HG03196 (cell line): ENCODE results near the gene TCF7L2.

Experiments
- ATAC-seq: cut with Tn5 transposase; IDR thresholded peaks from one replicate; pipeline ENCODE4 v1.9.1; 2021; ENCODE audit not compliant: unreplicated experiment

TCF7L2 gene

DNA sequence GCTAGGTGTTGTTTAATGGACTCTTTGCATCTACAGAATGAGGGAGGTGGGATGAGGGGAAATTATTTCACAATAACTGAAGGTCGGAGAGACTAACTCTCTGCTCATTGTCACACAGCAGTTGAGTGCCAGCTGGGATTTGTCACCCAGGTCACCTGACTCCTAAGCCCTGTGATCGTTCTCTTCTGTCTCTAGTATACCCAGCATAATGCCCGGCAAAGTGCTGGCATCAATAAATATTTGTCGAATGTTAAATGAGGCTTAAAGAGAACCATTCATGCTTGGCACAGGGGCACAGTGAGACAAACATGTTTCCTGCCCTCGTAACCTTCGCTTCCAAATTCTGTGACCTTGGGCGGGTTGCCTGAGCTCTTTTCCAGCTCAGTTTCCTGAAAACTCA lies 70.8 kb downstream of the TCF7L2 start:
- no peak for ATAC-seq

DNA sequence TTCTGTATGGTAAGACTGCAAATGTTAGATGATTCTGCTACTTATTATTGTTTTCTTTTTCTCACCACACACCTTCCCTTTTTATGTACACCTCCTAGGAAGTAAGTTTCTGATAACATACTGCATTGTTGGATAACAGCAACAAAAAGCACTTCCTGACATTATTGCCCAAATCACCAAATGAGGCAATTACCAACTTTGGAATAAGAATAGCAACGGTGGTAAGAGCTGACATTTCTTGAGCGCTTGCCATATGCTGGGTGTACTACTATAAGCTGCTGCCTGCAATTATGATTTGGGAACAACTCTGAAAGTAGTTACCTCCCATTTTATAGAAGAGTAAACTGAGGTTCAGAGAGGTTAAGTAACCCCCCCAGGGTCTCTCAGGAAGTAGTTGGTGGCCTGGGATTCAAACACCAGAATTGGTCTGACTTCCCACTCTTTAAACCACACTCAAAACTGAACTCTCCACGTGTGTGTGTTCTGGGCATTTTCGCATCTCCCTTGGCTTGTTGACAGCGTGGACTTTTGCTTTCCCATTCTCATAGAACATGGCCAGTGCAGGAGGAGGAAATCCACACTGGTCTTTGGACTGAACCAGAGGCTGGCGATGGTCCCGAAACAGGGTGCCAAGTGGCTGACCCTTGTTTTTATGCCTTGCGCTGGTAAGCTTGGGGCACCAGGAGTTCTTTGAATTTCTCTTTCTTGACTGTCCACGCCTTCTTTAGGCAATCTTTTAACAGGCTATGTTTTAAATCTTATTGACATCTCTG lies 71.4 kb downstream of the TCF7L2 start:
- ATAC-seq: no peak

DNA sequence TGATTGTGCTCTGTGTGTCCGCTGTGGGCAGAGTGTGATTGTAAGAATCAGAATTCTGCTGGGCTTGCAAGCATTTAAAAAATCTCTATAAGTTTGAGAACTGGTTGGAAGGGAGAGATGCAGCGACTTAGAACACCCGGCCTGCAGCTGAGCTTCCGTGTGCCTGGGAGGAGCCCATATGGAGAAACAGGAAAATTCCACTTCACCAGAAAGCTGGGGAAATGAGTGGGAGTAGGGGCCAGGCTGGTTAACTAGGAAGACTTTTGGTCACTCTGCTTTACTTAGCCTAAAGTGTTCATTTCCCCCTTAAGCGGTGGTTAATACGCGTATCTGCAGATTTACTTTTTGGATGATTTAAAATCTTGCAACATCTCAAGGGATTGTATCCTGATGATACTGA lies 72.2 kb downstream of the TCF7L2 start:
- ATAC-seq: no peak

DNA sequence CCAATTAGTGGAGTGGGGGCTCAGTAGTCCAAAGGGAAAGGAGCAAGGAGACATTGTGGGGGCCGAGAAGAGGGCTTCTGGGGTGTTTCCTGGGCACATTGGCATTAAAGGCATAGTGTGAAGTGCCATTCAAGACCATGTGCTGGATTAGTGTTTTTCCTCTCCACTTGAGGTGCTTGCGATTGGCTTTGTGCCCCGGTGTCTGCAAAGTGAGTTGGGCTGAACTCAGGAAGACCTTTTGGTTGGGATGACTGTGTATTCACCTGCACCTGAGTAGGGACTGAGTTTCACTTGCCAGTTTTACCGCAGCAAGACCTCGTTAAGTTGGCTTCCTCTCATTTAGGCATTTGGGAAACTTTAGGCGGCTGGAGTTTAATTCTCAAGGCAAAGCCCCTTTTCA lies 73.0 kb downstream of the TCF7L2 start:
- ATAC-seq: no peak

DNA sequence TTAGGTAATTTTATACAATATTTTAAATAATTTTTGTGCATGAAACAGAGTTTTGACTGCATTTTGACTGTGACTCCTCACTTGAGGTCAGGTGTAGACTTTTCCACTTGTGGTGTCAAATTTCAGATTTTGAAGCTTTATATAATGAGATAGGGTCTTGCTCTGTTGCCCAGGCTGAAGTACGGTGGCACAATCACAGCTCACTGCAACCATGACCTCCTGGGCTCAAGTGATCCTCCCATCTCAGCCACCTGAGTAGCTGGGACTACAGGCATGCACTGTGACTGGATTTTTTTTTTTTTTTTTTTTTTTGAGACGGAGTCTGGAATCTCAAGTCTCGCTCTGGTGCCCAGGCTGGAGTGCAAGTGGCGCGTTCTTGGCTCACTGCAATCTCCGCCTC lies 74.9 kb downstream of the TCF7L2 start:
- no peak for ATAC-seq

DNA sequence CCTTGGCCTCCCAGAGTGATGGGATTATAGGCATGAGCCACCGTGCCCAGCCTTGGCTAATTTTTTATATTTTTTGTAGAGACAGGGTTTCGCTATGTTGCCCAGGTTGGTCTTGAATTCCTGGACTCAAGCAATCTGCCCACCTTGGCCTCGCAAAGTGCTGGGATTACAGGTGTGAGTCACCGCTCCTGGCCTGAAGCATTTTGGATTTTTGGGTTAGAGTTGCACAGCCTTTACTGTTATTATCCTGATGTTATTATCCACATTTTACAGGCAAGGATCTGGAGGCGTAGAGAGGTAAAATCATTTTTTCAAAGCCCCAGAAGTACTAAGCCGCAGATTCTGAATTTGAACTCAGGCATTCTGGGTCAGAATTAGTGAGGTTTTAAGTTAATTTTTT lies 75.4 kb downstream of the TCF7L2 start:
- no peak for ATAC-seq

DNA sequence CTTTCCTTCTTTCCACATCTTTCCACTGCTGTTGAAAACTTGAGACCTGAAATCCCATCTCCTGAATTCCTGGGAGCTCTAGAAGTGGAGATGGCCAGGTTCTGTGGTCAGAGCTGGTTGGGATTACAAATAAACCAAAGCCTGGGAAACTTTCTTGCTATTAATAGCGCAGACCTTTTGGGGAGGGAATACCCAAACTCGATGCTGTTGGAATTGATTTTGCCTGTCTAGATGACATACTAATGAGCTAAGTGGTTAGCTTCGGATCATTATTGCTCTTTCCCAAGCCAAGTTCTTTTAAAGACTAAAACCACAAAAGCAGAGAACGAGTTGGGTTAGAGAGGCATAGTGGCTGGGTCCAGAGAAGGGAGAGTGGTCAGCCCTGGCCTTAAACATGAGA lies 76.6 kb downstream of the TCF7L2 start:
- ATAC-seq: no peak

DNA sequence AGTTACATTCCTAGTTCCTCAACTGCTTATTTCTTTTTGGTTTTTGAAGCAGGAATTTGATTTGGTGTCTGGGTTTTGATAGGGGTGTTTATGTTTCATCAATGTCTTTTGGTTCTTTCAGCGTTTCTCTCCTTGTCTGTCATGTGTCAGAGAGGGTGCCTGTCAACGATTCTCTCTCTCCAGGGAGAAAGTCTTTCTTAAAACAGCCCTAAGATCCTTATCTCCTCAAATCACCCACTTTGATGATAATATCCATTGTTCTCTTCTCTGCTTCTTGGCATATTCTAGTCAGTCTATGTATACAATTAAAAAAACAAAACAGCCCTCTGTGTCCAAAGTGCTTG lies 77.2 kb downstream of the TCF7L2 start:
- no peak for ATAC-seq

DNA sequence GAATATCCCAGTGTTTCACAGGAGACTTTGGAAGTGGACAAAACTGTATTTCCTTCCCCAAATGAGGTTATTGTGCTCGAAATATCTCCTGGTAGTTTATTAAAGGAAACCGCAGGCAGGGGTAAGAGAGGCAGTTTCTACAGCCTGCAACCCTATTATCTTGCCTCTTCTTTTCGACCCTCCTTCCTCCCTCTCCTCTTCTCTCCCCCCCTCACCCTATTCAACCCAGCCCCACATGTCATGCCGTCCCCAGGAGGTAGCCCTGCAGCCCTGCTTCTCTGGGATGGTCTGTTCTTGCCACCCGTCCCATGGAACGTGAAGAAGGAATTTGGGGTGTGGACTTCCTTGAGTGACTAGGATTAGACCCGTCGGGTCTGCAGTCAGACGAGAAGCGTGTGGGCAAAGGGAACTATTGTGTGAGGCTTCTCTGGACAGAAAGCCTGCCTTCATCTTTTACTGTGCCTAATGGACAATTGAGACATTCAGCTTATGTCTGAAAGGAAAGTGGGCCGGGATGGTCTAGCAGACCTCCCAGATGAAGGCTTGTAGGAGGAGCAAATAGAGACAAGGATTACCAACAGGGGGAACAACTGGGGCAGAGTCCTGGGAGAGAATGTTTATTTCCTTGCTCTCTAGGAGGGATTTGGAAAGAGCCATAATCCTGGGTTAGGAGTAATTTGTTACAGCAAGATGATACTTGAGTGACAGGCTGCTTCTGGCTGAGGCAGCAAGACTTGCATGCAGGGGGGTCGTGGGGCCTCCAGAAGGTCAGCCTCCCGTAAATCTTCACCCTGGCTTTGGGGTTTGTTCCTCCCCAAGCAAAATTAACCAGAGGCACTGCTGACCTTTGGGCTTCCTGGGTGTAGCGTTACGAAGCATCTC lies 77.8 kb downstream of the TCF7L2 start:
- no peak for ATAC-seq

DNA sequence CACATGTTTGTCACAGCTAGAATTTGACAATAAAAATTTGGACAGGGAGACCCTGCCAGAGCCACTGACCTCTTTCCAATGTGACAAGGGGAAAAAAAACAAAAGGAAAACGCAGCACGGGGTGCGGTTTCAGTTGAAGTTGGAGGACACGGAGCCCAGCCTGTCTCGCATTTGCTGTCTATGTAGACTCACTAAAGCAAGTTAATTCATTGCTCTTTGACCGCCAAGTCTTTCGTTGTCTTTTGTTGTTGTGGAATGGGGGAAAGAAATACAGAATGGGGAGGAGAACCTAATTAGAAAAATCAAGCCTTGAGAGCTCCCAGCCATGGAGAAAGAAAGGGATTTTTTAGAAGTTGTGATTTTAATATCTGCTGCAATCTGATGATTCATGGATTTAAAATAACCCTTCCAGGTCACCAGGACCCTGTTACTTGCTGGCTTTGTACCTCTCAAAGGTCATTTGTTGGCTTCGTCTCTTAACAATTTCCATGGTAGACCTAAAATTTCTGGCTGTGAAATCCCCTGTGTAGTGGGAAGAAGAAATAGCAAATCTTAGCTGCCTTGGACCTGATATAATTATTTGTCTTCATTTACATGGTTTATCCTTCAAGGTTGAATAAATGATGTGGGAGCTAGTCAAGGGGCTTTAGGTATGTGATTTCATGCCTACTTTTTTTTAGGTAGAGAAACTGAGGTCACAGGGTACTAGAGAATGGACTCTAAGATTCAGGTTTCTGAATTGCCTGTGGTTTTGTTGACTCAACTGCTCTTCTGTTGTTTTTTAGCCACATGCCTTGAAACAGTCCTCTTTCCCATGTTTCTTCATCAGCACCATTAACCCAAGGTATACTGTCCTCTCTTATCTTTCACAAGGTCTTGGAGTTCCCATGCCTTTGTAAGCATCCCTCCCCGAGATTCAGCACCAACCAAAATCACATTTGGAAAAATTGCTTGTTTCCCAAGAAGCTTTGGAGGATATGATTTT lies 78.7 kb downstream of the TCF7L2 start:
- ATAC-seq: no peak

DNA sequence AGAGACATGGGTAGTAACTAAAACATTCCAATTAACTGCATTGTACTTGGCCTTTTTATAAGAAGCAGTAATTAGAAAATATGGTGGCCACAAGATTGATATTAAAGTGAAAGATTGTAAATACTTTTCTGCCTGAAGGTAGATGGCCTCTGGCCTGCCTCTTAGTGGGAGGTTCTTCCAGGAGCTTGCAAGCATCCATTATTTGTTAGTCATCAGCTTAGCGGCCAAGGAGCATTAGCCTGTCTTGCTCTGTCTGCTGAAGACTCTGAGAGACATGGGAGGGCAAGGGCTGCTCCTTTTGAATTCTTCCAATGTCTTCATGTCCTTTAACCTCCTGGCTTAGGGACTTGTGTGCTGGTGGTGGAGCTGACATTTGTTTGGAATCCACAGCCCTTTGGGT lies 80.4 kb downstream of the TCF7L2 start:
- no peak for ATAC-seq

DNA sequence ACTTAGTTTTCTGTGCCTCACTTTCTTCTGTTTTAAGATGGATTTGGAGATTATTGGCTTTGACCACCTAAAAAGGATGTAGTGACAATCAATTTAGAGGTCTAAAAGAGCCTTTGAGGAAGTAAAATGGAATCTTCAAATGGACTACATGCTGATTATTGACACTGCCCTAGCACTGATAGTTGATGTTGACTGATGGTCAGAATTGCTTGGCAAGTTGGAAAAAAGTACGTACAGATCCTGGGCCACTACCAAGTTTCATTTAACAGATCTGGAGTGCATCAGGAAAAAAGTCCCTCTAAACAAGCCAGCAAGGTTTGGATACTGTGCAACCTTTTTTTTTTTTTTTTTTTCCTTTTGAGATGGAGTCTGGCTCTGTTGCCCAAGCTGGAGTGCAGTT lies 81.1 kb downstream of the TCF7L2 start:
- no peak for ATAC-seq

DNA sequence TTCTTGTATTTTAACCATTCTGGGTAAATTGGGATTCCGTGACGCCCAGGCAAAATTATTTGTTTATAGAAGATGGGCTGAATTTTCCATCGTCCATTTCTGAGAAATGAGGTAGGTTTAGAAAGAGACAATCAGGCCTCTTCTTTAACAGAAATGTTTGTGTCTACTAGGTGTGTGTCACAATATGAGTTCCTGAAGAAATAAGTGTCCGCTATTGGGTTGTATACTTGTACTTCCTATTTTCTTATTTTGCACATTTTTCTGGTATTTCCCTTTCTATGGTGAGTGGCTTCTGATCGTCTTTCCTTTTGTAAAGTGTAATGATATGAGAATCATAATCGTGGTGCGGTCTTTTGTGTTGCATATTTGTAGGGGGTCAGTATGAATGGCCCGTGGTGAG lies 83.9 kb downstream of the TCF7L2 start:
- no peak for ATAC-seq

DNA sequence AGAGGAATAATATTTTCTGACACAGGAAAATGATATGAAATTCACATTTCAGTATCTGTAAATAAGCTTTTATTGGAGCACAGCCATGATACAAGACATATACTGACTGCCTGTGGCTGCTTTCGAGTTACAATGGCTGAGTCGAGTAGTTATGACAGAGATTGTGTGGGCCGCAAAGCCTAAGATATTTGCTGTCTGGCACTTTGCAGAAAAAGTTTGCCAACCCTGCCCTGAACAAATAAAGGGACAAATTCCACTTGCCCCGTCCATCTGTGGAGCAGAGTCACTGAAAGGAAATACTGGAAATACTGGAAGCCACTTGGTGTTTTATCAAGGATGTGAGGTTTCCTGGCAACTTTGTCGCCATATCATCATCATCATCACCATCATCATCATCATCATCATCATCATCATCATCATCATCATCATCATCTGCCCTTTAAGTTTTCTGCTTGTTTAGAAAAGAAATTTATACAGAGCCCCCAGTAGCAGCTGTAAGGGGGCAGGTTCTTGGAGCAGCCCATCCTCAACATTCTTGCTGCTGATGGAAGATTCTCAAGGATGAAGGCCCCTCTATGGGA lies 85.8 kb downstream of the TCF7L2 start:
- ATAC-seq: no peak

DNA sequence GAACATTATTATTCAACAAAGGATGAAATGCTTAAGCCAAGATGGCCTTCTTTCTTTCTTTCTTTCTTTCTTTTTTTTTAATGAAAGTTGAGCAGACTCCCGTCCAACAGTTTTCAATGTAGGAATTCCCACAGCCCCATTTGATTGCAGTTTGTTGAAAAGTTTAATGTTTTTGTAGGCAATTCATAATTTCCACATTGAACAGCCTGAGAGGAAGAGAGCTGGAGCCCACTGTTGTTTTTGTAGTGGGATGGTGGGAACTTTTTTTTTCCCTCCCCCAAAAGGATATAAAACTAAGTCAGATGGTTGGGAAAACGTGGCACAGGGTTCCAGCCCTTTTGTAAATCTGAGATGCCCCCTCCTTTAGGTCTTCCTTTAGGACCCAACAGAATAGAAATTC lies 86.6 kb downstream of the TCF7L2 start:
- ATAC-seq: no peak

DNA sequence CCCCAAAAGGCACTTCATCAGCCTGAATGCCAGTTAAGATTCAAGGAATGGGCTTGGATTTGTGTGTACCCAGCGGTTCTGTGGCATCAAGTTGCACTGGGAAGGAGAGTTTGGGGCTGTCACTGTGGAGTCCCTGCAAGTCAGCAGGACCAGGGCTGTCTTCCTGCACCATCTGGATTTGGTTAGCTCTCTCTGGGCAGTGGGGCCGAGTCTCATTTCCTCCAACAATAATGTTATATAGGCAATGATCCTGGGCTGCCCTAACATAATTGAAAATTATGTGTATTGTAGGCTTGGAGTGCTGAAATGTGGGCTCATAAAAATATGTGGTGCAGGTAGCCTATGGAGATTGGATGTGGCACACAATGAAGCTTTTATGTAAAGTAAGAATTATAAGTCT lies 87.2 kb downstream of the TCF7L2 start:
- ATAC-seq: no peak

DNA sequence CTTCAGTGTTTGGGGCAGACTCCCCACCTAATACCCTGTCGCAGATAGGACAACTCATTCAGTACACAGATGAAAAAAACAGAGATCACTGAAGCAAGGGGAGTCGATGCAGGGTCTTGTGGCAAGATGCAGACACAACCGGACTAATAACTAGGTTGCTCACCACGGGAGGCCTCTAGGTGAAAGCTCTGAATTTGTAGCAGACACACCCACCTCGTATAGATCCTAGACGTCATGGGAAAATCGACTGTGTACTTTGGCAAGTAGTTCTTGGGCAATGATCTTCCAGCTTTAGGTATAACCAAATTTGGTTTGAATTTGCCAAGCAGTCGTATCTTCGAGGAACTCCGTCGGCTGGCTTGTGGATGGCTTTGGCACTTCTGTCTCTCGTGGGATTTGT lies 88.1 kb downstream of the TCF7L2 start:
- ATAC-seq: no peak

DNA sequence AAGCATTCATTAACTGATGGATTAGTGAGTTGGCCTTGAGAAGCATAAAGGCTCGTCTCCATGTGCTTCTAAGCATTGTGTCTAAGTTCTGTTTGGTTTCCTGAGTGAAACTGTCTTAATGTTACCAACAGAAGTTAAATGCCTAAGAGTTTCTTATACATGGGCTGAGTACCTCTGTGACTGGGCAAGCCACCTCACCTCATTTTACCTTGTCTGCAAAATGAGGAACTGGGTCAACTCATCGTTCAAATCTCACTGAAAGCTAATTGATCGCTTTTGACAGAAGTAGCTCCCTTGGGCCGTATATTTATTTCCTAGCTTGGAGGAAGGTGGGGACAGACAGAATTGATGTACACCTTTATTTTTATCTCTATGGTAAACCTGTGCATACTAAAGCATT lies 88.9 kb downstream of the TCF7L2 start:
- ATAC-seq: no peak

DNA sequence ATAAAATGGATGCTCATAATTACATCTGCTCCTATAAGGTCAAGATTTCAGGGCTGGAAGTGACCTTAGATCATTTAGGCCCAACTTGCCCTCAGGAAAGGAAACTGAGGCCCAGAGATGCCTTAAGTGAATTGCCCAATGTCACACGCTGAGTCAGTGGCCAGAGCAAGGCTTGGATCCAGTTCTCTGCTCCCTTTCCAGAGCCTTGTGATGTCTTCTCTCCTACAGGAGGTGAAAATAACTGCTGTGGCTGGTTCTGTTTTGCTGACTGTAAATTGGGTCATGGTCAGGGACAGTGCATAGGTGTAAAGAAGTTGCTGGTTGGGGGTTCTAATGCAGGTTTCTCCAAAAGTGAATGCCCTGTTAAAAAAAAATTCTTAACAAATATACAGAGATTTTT lies 91.3 kb downstream of the TCF7L2 start:
- ATAC-seq: no peak

DNA sequence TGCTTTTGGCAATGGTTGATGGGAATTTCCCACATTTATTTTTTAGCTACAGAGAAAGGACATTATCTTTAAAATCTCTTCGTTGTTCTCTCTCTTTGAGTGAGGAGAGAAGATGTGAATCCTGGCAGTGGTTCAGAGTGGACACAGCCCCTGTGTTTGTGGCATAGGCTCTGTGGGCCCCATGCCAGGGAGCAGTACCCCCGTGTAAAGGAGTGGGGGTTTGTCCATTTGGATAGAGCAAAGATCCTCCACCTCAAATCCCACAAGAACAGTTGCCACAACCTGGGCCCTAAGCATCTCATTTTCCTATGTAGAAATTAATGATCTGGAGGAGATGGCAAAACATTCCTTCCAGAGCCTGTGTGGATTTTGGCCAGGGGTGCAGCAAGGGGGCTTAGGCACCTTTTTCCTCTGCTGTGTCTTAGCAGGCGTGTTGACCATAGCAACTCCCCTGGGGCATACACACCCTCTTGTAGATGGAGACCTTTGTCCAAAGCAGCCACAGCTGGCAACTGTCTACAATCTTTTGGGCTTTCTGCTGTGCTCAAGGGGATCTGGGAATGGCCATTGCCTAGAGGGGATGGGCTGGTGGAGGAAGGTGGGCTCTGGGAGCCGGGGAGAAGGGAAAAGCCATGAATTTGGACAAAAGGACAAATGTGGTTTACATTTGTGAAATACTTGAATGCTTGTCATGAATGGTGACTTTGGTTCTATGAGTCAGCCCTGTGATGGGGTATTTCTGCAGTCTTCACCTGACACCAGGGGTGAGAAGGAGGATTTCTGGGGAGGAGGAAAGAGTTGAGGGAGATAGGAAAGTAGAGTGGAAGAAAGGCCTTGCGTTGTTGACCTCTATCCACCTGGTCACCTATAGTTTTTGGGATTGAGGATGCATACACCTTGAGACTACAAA lies 92.0 kb downstream of the TCF7L2 start:
- ATAC-seq: no peak
